GM19372 (cell line): Measurements from ENCODE around the gene LGR6.

Experiments used
- ATAC-seq: cut with Tn5 transposase; IDR thresholded peaks from one replicate; pipeline ENCODE4 v1.9.1; 2021; ENCODE audit warnings: mild to moderate bottlenecking, low read depth, moderate library complexity; ENCODE audit not compliant: unreplicated experiment

The LGR6 gene

GRCh38 chr1:202215472-202216130 is 22.0 kb downstream of the LGR6 start:
- no peak for ATAC-seq

GRCh38 chr1:202216691-202217090 is 23.1 kb downstream of the LGR6 start:
- no peak for ATAC-seq

- ATAC-seq = no peak
Measured at GRCh38 chr1:202217516-202217915, 23.9 kb downstream of the LGR6 start.

- ATAC-seq = no peak
Measured at GRCh38 chr1:202217951-202218350, 24.4 kb downstream of the LGR6 start.

- no peak for ATAC-seq
Measured at GRCh38 chr1:202220733-202221132, 27.1 kb downstream of the LGR6 start.

GRCh38 chr1:202221911-202222909 is 28.6 kb downstream of the LGR6 start:
- no peak for ATAC-seq

GRCh38 chr1:202223121-202223860 is 29.7 kb downstream of the LGR6 start:
- no peak for ATAC-seq

GRCh38 chr1:202224453-202224852 is 30.9 kb downstream of the LGR6 start:
- no peak for ATAC-seq

GRCh38 chr1:202225131-202225530 is 31.5 kb downstream of the LGR6 start:
- ATAC-seq = no peak

- no peak for ATAC-seq
Measured at GRCh38 chr1:202227053-202227672, 33.6 kb downstream of the LGR6 start.

GRCh38 chr1:202227997-202228401 is 34.4 kb downstream of the LGR6 start:
- ATAC-seq = no peak

- ATAC-seq = no peak
Measured at GRCh38 chr1:202228484-202229122, 35.0 kb downstream of the LGR6 start.

- ATAC-seq = no peak
Measured at GRCh38 chr1:202229376-202229775, 35.8 kb downstream of the LGR6 start.

- no peak for ATAC-seq
Measured at GRCh38 chr1:202230061-202230938, 36.7 kb downstream of the LGR6 start.

GRCh38 chr1:202230939-202231645 is 37.5 kb downstream of the LGR6 start:
- no peak for ATAC-seq

GRCh38 chr1:202233171-202233570 is 39.6 kb downstream of the LGR6 start:
- ATAC-seq = no peak

GRCh38 chr1:202233804-202234203 is 40.2 kb downstream of the LGR6 start:
- no peak for ATAC-seq

- ATAC-seq = no peak
Measured at GRCh38 chr1:202234331-202235002, 40.9 kb downstream of the LGR6 start.
